GM19099 (cell line): ENCODE data around the gene DNAJC5.
A peak's percentile ranks its signal among the peaks of the same experiment; 100 is the strongest.

ENCODE experiments used
- POLR2A ChIP-seq: IDR thresholded peaks from 3 replicates; pipeline ENCODE4 v1.6.1; 2011; ENCODE audit warnings: low read depth; ENCODE audit not compliant: insufficient read length; ENCODE audit errors: extremely low read depth

The DNAJC5 gene

GRCh38 chr20:63858393-63859165 is 36.3 kb upstream of the DNAJC5 start:
- TF ChIP-seq POLR2A: no peak

GRCh38 chr20:63859166-63859699 is 35.7 kb upstream of the DNAJC5 start:
- no peak for TF ChIP-seq POLR2A

GRCh38 chr20:63860325-63861051 is 34.4 kb upstream of the DNAJC5 start:
- TF ChIP-seq POLR2A: no peak

GRCh38 chr20:63861365-63861934 is 33.5 kb upstream of the DNAJC5 start, which contains the start of gene ABHD16B:
Gene ABHD16B, plus strand, starts transcription at chr20:63861498. Its CDS starts 43 bp downstream, at chr20:63861541.
- no peak for TF ChIP-seq POLR2A

- TF ChIP-seq POLR2A: no peak
Observed at GRCh38 chr20:63861981-63862901, 32.7 kb upstream of the DNAJC5 start.

GRCh38 chr20:63863021-63863797 is 31.7 kb upstream of the DNAJC5 start:
- TF ChIP-seq POLR2A: no peak

GRCh38 chr20:63863798-63864544 is 31.0 kb upstream of the DNAJC5 start:
- peak; percentile 78 for TF ChIP-seq POLR2A

- no peak for TF ChIP-seq POLR2A
Observed at GRCh38 chr20:63864545-63864977, 30.4 kb upstream of the DNAJC5 start.

GRCh38 chr20:63864978-63865640 is 29.8 kb upstream of the DNAJC5 start, which contains the start of gene TPD52L2:
Gene TPD52L2, plus strand, starts transcription at chr20:63865270. Its CDS starts 96 bp downstream, at chr20:63865366.
- peak; percentile 94 for TF ChIP-seq POLR2A

- no peak for TF ChIP-seq POLR2A
Observed at GRCh38 chr20:63868264-63868663, 26.7 kb upstream of the DNAJC5 start.

- no peak for TF ChIP-seq POLR2A
Observed at GRCh38 chr20:63873477-63873971, 21.4 kb upstream of the DNAJC5 start.

GRCh38 chr20:63876489-63877036 is 18.4 kb upstream of the DNAJC5 start:
- no peak for TF ChIP-seq POLR2A

- TF ChIP-seq POLR2A: no peak
Observed at GRCh38 chr20:63877755-63878470, 17.0 kb upstream of the DNAJC5 start.
